SK-N-SH treated with all-trans-retinoic acid at 6 μM for 48 hours (cell line): Measurements from ENCODE around the gene DDX50.
A peak's percentile ranks its signal among the peaks of the same experiment; 100 is the strongest.
"Not testable (repeated sequence)": the region's sequence is repeated elsewhere in the genome, so short reads cannot be mapped to it uniquely, and the experiment has no call there.

Experiments used
- ATAC-seq: fragments of 200-7000 bp; cut with Tn5 transposase; 3 replicates; pipeline ENCODE4 v1.9.1; 2020; ENCODE audit warnings: mild to moderate bottlenecking, moderate library complexity
- ARNTL ChIP-seq: fragments of 450-650 bp; formaldehyde crosslinking; IDR thresholded peaks from 2 replicates; pipeline ENCODE4 v1.5.0; 2020; ENCODE audit warnings: low read depth, mild to moderate bottlenecking, moderate library complexity, borderline replicate concordance
- BACH2 ChIP-seq: fragments of 250-450 bp; sonication (Bioruptor Pico); IDR thresholded peaks from 2 replicates; pipeline ENCODE4 v1.9.0; 2021; ENCODE audit warnings: mild to moderate bottlenecking, borderline replicate concordance
- CSDC2 ChIP-seq: fragments of 250-450 bp; sonication (Bioruptor Pico); IDR thresholded peaks from 2 replicates; pipeline ENCODE4 v1.5.0; 2020; ENCODE audit warnings: mild to moderate bottlenecking, moderate library complexity
- ESRRG ChIP-seq: fragments of 250-450 bp; sonication (Bioruptor Pico); IDR thresholded peaks from 2 replicates; pipeline ENCODE4 v1.6.1; 2021; ENCODE audit warnings: mild to moderate bottlenecking
- GLIS3 ChIP-seq: fragments of 250-450 bp; sonication (Bioruptor Pico); IDR thresholded peaks from 2 replicates; pipeline ENCODE4 v1.5.0; 2020; ENCODE audit warnings: mild to moderate bottlenecking, moderate library complexity
- ISL1 ChIP-seq: fragments of 250-450 bp; sonication (Bioruptor Pico); IDR thresholded peaks from 2 replicates; pipeline ENCODE4 v2.1.2; 2022; ENCODE audit warnings: mild to moderate bottlenecking, moderate library complexity
- OSR1 ChIP-seq: fragments of 250-450 bp; sonication (Bioruptor Pico); IDR thresholded peaks from 2 replicates; pipeline ENCODE4 v1.8.0; 2022; ENCODE audit warnings: moderate library complexity, mild to moderate bottlenecking, inconsistent platforms
- PPARA ChIP-seq: fragments of 250-450 bp; sonication (Bioruptor Pico); IDR thresholded peaks from 2 replicates; pipeline ENCODE4 v1.5.0; 2020; ENCODE audit warnings: mild to moderate bottlenecking, borderline replicate concordance
- RARB ChIP-seq: fragments of 250-450 bp; sonication (Bioruptor Pico); IDR thresholded peaks from 2 replicates; pipeline ENCODE4 v1.8.0; 2021; ENCODE audit warnings: mild to moderate bottlenecking, moderate library complexity
- SNAI2 ChIP-seq: fragments of 250-450 bp; sonication (Bioruptor Pico); IDR thresholded peaks from 2 replicates; pipeline ENCODE4 v1.5.0; 2020; ENCODE audit warnings: mild to moderate bottlenecking, moderate library complexity
- TCF4 ChIP-seq: fragments of 250-450 bp; sonication (Bioruptor Pico); IDR thresholded peaks from 2 replicates; pipeline ENCODE4 v1.8.0; 2021; ENCODE audit warnings: mild to moderate bottlenecking, moderate library complexity, borderline replicate concordance
- ZC3H10 ChIP-seq: fragments of 250-450 bp; sonication (Bioruptor Pico); IDR thresholded peaks from 2 replicates; pipeline ENCODE4 v1.5.1; 2021; ENCODE audit warnings: mild to moderate bottlenecking, moderate library complexity
- ZFP3 ChIP-seq: fragments of 250-450 bp; sonication (Bioruptor Pico); IDR thresholded peaks from 2 replicates; pipeline ENCODE4 v1.5.0; 2020; ENCODE audit warnings: mild to moderate bottlenecking, moderate library complexity
- ZFP30 ChIP-seq: fragments of 450-650 bp; formaldehyde crosslinking; IDR thresholded peaks from 2 replicates; pipeline ENCODE4 v1.5.0; 2022; ENCODE audit warnings: mild to moderate bottlenecking, moderate library complexity
- ZNF565 ChIP-seq: fragments of 450-650 bp; formaldehyde crosslinking; conservative IDR thresholded peaks from 2 replicates; pipeline ENCODE4 v1.5.0; 2020; ENCODE audit warnings: low read depth, mild to moderate bottlenecking, moderate library complexity
- ZNF70 ChIP-seq: fragments of 450-650 bp; formaldehyde crosslinking; IDR thresholded peaks from 2 replicates; pipeline ENCODE4 v1.5.0; 2020; ENCODE audit warnings: mild to moderate bottlenecking, moderate library complexity
- ZNF8 ChIP-seq: fragments of 450-650 bp; formaldehyde crosslinking; IDR thresholded peaks from 2 replicates; pipeline ENCODE4 v1.5.0; 2020; ENCODE audit warnings: mild to moderate bottlenecking, moderate library complexity
- TF ChIP-seq, protein P1 (sequence below): fragments of 250-450 bp; sonication (Bioruptor Pico); IDR thresholded peaks from 2 replicates; pipeline ENCODE4 v1.8.0; 2021; ENCODE audit warnings: low read depth, mild to moderate bottlenecking, moderate library complexity, borderline replicate concordance
- TF ChIP-seq, protein P2 (sequence below): fragments of 250-450 bp; sonication (Bioruptor Pico); IDR thresholded peaks from 2 replicates; pipeline ENCODE4 v1.5.0; 2020; ENCODE audit warnings: mild to moderate bottlenecking, moderate library complexity
- TF ChIP-seq, protein P3 (sequence below): fragments of 250-450 bp; sonication (Bioruptor Pico); IDR thresholded peaks from 2 replicates; pipeline ENCODE4 v1.8.0; 2020; ENCODE audit warnings: mild to moderate bottlenecking, moderate library complexity, borderline replicate concordance
- TF ChIP-seq, protein P4 (sequence below): fragments of 250-450 bp; sonication (Bioruptor Pico); IDR thresholded peaks from 2 replicates; pipeline ENCODE4 v1.5.1; 2021; ENCODE audit warnings: mild to moderate bottlenecking, moderate library complexity

DDX50 gene

DNA sequence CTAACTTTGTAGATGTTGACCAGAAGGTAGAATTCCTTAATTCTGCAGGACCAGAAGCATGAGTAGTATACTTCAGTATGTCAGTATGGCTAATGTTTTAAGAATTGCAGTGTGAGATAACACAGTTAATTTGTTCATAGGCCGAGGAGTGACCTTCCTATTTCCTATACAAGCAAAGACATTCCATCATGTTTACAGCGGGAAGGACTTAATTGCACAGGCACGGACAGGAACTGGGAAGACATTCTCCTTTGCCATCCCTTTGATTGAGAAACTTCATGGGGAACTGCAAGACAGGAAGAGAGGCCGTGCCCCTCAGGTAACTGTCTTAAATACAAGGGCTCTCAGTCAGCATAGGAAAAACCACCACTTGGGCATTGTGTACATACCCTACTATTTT, 62.0 kb downstream of the DDX50 start (continued):
- TF ChIP-seq ZNF565 (CRISPR knock-in tag) (no peak), RARB (no peak)

DNA sequence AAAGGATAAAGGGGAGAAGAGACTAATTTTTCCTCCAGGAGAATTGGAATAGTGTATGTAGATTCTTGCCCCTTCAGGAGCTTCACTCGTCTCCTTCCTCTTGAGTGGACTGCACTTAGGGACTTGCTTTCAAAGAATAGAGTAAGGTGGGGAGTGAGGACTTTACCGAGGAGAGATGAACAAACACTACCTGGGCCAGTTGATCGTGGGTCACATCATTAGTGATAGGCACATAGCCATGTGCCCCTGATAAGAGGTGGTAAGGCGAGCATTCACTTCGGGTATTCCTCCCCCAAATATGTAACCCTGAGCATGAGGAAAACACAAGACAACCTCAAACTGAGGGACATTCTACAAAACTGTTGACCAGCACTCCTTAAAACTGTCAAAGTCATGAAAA, 72.9 kb downstream of the DDX50 start:
- ATAC-seq = no peak
- TF ChIP-seq ZNF565 (CRISPR knock-in tag) (no peak), ARNTL (no peak), SNAI2 (CRISPR knock-in tag) (no peak), ESRRG (CRISPR knock-in tag) (no peak), ZC3H10 (CRISPR knock-in tag) (no peak)
- TF ChIP-seq, protein P1, sequence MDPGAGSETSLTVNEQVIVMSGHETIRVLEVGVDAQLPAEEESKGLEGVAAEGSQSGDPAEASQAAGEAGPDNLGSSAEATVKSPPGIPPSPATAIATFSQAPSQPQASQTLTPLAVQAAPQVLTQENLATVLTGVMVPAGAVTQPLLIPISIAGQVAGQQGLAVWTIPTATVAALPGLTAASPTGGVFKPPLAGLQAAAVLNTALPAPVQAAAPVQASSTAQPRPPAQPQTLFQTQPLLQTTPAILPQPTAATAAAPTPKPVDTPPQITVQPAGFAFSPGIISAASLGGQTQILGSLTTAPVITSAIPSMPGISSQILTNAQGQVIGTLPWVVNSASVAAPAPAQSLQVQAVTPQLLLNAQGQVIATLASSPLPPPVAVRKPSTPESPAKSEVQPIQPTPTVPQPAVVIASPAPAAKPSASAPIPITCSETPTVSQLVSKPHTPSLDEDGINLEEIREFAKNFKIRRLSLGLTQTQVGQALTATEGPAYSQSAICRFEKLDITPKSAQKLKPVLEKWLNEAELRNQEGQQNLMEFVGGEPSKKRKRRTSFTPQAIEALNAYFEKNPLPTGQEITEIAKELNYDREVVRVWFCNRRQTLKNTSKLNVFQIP (CRISPR knock-in tag) = no peak

DNA sequence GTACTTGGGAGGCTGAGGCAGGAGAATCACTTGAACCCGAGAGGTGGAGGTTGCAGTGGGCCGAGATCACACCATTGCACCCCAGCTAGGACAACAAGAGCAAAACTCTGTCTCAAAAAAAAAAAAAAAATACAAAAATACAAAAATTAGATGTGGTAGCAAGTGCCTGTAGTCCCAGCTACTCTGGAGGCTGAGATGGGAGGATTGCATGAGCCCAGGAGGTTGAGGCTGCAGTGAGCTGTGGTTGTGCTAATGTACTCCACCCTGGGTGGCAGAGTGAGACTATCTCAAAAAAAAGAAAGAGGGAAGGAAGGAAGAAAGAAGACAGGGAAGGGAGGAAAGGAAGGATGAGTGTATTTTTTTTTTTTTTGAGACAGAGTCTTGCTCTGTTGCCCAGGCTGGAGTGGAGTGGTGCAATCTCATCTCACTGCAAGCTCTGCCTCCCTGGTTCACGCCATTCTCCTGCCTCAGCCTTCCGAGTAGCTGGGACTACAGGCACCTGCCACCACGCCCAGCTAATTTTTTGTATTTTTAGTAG, 74.9 kb downstream of the DDX50 start:
- not testable (repeated sequence) for ATAC-seq

DNA sequence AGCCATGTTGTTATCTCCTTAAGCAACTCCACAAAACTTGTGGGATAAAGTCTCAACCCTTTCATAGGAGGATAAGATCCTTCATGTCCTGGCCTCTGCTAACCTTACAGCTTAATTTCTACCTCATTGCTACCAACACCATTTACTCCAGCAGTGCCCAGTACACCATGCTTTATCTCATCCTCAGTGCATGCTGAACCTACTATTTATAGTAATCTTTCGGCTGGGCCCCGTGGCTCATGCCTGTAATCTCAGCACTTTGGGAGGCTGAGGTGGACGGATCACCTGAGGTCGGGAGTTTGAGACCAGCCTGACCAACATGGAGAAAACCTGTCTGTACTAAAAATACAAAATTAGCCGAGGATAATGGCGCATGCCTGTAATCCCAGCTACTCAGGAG, 78.6 kb downstream of the DDX50 start:
- ATAC-seq = not testable (repeated sequence)

DNA sequence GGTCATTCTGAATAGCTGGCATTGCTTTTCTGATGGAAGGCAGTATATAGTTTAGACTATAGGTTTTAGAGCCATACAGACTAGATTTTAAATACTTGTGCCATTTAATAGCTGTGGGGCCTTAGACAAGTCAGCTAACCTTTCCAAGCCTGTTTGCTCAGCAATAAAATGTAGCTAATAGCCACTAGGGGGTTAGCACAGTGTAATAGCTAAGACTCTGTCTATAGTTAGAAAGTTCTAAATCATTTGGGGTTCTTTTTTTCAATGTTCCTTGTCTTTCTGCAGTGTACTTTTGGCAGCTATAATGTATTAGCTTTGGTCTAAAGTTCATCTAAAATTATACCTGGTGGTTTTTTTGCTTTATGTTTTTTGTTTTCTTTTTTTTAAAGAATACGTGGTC, 80.0 kb downstream of the DDX50 start:
- TF ChIP-seq PPARA (CRISPR knock-in tag) (no peak), ZFP3 (no peak), OSR1 (CRISPR knock-in tag) (no peak), ZC3H10 (CRISPR knock-in tag) (no peak), ZNF70 (no peak), GLIS3 (CRISPR knock-in tag) (no peak), ZFP30 (no peak), ARNTL (no peak), SNAI2 (CRISPR knock-in tag) (no peak), ISL1 (CRISPR knock-in tag) (no peak), BACH2 (CRISPR knock-in tag) (no peak), RARB (no peak)
- TF ChIP-seq, protein P2, sequence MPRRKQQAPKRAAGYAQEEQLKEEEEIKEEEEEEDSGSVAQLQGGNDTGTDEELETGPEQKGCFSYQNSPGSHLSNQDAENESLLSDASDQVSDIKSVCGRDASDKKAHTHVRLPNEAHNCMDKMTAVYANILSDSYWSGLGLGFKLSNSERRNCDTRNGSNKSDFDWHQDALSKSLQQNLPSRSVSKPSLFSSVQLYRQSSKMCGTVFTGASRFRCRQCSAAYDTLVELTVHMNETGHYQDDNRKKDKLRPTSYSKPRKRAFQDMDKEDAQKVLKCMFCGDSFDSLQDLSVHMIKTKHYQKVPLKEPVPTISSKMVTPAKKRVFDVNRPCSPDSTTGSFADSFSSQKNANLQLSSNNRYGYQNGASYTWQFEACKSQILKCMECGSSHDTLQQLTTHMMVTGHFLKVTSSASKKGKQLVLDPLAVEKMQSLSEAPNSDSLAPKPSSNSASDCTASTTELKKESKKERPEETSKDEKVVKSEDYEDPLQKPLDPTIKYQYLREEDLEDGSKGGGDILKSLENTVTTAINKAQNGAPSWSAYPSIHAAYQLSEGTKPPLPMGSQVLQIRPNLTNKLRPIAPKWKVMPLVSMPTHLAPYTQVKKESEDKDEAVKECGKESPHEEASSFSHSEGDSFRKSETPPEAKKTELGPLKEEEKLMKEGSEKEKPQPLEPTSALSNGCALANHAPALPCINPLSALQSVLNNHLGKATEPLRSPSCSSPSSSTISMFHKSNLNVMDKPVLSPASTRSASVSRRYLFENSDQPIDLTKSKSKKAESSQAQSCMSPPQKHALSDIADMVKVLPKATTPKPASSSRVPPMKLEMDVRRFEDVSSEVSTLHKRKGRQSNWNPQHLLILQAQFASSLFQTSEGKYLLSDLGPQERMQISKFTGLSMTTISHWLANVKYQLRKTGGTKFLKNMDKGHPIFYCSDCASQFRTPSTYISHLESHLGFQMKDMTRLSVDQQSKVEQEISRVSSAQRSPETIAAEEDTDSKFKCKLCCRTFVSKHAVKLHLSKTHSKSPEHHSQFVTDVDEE (CRISPR knock-in tag) = no peak
- TF ChIP-seq, protein P3, sequence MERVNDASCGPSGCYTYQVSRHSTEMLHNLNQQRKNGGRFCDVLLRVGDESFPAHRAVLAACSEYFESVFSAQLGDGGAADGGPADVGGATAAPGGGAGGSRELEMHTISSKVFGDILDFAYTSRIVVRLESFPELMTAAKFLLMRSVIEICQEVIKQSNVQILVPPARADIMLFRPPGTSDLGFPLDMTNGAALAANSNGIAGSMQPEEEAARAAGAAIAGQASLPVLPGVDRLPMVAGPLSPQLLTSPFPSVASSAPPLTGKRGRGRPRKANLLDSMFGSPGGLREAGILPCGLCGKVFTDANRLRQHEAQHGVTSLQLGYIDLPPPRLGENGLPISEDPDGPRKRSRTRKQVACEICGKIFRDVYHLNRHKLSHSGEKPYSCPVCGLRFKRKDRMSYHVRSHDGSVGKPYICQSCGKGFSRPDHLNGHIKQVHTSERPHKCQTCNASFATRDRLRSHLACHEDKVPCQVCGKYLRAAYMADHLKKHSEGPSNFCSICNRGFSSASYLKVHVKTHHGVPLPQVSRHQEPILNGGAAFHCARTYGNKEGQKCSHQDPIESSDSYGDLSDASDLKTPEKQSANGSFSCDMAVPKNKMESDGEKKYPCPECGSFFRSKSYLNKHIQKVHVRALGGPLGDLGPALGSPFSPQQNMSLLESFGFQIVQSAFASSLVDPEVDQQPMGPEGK (CRISPR knock-in tag) = no peak
- TF ChIP-seq, protein P4, sequence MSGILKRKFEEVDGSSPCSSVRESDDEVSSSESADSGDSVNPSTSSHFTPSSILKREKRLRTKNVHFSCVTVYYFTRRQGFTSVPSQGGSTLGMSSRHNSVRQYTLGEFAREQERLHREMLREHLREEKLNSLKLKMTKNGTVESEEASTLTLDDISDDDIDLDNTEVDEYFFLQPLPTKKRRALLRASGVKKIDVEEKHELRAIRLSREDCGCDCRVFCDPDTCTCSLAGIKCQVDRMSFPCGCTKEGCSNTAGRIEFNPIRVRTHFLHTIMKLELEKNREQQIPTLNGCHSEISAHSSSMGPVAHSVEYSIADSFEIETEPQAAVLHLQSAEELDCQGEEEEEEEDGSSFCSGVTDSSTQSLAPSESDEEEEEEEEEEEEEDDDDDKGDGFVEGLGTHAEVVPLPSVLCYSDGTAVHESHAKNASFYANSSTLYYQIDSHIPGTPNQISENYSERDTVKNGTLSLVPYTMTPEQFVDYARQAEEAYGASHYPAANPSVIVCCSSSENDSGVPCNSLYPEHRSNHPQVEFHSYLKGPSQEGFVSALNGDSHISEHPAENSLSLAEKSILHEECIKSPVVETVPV (CRISPR knock-in tag) = no peak

DNA sequence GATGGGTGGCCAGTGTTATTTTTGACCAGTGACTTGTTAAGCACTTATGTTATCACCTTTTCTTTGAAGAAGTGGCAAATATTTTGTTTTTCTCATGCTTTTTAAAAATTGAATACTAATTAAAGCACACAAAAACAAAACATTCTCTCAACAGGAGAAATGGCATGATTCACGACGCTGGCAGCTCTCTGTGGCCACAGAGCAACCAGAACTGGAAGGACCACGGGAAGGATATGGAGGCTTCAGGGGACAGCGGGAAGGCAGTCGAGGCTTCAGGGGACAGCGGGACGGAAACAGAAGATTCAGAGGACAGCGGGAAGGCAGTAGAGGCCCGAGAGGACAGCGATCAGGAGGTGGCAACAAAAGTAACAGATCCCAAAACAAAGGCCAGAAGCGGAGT, 81.3 kb downstream of the DDX50 start:
- no peak for ATAC-seq
- TF ChIP-seq ZNF70 (no peak), CSDC2 (CRISPR knock-in tag) (no peak), ZNF8 (CRISPR knock-in tag) (no peak), TCF4 (CRISPR knock-in tag) (no peak), PPARA (CRISPR knock-in tag) (no peak), SNAI2 (CRISPR knock-in tag) (no peak), BACH2 (CRISPR knock-in tag) (no peak), ARNTL (no peak)

More for the DNA sequence above, 80.0 kb downstream of the DDX50 start:
- ATAC-seq = peak; percentile 78
